HG03159 (cell line): Measurements from ENCODE around the gene NUDT9.

Experiments
- ATAC-seq: cut with Tn5 transposase; IDR thresholded peaks from one replicate; pipeline ENCODE4 v1.9.1; 2021; ENCODE audit warnings: mild to moderate bottlenecking, moderate library complexity; ENCODE audit not compliant: unreplicated experiment

NUDT9 gene

GRCh38 chr4:87502580-87503238 is 80.3 kb downstream of the NUDT9 start:
- ATAC-seq, result no peak

- ATAC-seq, result no peak
These were observed 83.5 kb downstream of the NUDT9 start for GRCh38 chr4:87505862-87506261.

GRCh38 chr4:87506974-87507701 is 84.8 kb downstream of the NUDT9 start:
- no peak for ATAC-seq
